NB4 (cell line): Measurements from ENCODE around the gene DSE.

ENCODE experiments used
- MAX ChIP-seq: IDR thresholded peaks from 2 replicates; pipeline ENCODE4 v1.6.1; 2011; ENCODE audit warnings: low read depth, low read length
- MYC ChIP-seq: IDR thresholded peaks from 2 replicates; pipeline ENCODE4 v1.6.1; 2011; ENCODE audit warnings: low read depth, low read length
- POLR2A ChIP-seq: IDR thresholded peaks from 2 replicates; pipeline ENCODE4 v1.6.1; 2011; ENCODE audit warnings: mild to moderate bottlenecking; ENCODE audit not compliant: insufficient read length; ENCODE audit errors: extremely low read depth
- TF ChIP-seq, protein P1 (sequence below): IDR thresholded peaks from one replicate; pipeline ENCODE4 v1.5.1; 2012; ENCODE audit warnings: low read depth, low read length

DNA sequence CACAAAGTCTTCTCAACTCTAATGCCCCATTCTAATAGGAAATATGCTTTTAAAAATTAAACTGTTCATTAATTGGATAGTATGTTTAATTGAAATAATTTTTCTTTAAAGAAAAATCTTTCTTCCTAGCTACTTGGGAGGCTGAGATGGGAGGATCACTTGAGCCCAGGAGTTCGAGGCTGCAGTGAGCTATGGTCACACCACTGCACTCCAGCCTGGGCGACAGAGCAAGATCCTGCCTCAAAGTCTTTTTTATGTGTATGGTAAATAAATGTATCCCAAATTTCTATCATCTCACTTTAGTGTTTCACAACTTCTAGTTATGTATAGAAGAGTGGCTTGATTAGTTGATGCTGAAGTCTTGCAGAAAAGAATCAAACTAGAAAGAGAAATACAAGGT, 4.5 kb downstream of the DSE start:
- TF ChIP-seq, protein P1, sequence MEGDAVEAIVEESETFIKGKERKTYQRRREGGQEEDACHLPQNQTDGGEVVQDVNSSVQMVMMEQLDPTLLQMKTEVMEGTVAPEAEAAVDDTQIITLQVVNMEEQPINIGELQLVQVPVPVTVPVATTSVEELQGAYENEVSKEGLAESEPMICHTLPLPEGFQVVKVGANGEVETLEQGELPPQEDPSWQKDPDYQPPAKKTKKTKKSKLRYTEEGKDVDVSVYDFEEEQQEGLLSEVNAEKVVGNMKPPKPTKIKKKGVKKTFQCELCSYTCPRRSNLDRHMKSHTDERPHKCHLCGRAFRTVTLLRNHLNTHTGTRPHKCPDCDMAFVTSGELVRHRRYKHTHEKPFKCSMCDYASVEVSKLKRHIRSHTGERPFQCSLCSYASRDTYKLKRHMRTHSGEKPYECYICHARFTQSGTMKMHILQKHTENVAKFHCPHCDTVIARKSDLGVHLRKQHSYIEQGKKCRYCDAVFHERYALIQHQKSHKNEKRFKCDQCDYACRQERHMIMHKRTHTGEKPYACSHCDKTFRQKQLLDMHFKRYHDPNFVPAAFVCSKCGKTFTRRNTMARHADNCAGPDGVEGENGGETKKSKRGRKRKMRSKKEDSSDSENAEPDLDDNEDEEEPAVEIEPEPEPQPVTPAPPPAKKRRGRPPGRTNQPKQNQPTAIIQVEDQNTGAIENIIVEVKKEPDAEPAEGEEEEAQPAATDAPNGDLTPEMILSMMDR, result no peak
- TF ChIP-seq POLR2A (no peak), MAX (no peak), MYC (no peak)
